Stimulated activated naive CD8-positive, alpha-beta T cell treated with anti-CD3 and anti-CD28 coated beads, Interleukin-15, Interleukin-2, amounts not matched to agents 100 U/mL and 50 U/mL, for 24 hours (primary cell): ENCODE data around the gene YJEFN3.

Source experiments
- ATAC-seq: fragments of 150-1000 bp; cut with Tn5 transposase; one replicate; pipeline ENCODE4 v1.10.0; 2021
- DNase-seq: peaks from one replicate; pipeline ENCODE4 v3.0.0; 2021

Gene YJEFN3

DNA sequence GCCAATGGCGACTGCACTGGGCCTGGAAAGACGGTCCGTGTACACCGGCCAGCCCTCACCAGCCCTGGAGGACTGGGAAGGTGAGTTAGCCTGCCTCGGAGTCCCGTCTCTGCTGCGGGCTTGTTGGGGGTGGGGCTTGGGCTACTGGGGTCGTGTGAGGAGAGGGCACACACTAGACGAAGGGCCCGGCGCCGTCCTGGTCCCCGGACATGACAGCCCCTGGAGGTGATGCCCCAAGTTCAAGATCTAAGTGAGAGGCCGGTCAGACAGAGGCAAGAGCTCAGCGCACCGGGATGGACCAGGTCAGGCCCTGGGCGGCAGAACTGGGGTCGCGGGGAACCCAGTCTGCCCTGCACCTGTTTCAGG is 11.0 kb downstream of the YJEFN3 start:
- DNase-seq (no peak), ATAC-seq (no peak)

DNA sequence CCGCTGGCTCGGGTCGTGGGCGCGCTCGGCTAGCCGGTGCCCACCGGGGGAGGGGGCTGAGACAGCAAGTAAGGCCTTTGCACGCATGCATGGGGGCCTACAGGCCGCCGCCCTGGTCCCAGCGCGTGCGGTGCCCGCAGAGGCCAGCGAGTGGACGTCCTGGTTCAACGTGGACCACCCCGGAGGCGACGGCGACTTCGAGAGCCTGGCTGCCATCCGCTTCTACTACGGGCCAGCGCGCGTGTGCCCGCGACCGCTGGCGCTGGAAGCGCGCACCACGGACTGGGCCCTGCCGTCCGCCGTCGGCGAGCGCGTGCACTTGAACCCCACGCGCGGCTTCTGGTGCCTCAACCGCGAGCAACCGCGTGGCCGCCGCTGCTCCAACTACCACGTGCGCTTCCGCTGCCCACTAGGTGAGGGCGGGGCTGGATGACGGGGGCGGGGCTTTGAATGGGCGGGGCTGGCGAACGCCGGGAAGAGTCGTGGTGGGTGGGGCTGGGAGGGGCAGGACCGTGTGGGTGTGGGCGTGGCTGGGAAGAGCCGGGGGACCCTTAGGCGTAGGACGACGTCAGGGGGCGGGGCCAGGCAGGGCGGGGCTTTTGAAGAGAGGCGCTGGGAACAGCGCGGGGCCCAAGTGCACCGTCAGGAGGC is 11.5 kb downstream of the YJEFN3 start:
- peak; percentile 85 for DNase-seq
- peak; percentile 13 for ATAC-seq

DNA sequence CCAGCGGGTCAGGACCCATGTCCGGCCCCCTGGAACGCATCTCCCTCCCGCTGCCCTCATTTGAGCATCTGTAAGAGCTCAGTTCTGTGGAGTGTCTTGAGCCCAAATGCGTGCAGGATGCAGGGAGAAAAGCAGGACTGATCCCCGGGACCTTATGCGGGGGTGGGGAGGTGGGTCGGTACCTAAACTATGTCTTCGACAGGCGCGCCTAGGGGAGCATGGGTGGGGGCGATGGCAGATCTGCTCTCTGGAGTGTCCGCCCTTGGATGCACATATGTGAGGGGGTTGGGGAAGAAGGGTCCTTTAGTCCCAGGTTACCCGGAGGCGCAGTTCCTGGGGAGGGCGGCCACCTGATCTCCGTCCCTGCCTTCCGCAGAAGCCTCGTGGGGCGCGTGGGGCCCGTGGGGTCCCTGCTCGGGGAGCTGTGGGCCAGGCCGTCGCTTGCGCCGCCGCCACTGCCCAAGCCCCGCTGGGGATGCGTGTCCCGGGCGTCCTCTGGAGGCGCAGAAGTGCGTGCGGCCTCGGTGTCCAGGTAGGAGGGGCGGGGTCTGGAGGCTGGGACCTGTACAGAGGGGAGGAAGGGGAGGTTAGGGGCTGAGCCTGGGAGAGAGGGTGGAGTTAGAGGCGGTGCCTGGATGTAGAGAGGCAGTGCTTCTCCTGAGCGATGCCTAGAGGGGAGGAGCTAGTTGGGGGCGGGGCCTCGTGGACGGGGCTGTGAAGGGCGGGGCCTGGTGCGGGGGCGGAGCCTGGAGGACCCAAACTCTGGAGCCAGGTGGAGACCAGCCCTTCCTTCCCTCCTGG is 12.2 kb downstream of the YJEFN3 start:
- ATAC-seq = peak; percentile 82
- peak; percentile 86 for DNase-seq

DNA sequence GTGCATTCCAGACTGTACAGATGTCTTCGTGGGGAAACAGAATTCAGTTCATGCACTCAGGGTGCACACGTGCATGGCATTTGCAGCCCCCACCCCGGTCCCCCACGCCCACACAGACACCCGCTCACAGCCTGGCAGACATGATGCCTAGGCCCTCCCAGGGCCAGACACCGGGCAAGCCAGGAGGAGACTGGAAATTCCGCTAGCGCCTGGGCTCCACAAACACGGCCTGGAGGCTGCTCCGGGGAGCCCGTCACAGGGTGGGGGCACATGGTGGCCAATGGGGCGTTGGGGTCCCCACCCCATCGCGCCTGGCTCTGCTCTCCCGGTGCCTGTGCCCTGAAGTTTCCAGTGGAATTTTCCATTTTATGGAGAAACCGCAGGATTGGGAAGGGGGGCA is 12.9 kb downstream of the YJEFN3 start:
- ATAC-seq (no peak), DNase-seq (no peak)

DNA sequence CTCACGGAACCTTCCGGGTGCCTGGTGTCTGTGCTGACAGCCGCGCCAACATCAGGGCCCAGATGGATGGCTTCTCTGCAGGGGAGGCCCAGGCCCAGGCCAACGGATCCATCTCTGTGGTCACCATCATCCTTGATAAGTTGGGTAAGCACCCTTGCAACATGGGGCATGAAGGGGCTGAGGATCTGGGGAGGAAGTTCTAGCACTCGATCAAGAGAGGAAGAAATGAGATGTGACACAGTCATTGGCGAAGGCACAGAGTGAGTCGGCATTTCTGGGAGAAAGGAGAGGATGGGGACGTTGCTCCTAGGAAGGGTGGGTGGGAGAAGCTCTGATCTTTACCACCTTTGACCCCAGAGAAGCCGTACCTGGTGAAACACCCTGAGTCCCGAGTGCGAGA is 13.8 kb downstream of the YJEFN3 start:
- ATAC-seq (no peak), DNase-seq (no peak)

DNA sequence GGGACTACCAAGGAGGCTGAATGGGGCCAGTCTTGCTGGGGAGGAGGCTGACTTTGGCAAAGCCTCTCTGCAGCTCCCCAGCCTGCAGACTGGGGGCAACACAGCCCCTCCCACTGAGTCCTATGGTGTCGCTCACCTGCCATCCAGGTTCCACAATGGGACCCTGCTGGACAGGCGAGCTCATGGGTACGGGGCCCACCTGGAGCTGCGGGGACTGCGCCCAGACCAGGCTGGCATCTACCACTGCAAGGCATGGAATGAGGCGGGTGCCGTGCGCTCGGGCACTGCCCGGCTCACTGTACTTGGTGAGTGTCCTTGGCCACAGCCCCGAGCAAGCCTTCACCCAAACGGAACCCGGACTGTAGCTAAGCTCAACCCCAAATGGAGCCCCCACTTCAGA is 14.4 kb downstream of the YJEFN3 start:
- ATAC-seq = no peak
- DNase-seq = no peak

DNA sequence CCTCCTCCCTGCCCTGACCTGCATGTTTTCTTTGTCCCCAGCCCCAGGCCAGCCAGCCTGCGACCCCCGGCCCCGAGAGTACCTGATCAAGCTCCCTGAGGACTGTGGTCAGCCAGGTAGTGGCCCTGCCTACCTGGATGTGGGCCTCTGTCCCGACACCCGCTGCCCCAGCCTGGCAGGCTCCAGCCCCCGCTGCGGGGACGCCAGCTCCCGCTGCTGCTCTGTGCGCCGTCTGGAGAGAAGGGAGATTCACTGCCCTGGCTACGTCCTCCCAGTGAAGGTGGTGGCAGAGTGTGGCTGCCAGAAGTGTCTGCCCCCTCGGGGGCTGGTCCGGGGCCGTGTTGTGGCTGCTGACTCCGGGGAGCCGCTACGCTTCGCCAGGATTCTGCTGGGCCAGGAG is 14.9 kb downstream of the YJEFN3 start:
- DNase-seq = no peak
- ATAC-seq = no peak

DNA sequence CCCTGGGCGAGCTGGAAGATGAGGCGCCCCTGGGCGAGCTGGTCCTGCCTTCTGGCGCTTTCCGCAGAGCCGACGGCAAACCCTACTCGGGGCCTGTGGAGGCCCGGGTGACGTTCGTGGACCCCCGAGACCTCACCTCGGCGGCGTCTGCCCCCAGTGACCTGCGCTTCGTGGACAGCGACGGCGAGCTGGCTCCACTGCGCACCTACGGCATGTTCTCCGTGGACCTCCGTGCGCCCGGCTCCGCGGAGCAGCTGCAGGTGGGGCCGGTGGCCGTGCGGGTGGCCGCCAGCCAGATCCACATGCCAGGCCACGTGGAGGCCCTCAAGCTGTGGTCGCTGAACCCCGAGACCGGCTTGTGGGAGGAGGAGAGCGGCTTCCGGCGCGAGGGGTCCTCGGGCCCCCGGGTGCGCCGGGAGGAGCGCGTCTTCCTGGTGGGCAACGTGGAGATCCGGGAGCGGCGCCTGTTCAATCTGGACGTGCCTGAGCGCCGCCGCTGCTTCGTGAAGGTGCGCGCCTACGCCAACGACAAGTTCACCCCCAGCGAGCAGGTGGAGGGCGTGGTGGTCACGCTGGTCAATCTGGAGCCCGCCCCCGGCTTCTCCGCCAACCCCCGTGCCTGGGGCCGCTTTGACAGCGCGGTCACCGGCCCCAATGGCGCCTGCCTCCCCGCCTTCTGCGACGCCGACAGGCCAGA is 15.7 kb downstream of the YJEFN3 start:
- ATAC-seq = no peak

DNA sequence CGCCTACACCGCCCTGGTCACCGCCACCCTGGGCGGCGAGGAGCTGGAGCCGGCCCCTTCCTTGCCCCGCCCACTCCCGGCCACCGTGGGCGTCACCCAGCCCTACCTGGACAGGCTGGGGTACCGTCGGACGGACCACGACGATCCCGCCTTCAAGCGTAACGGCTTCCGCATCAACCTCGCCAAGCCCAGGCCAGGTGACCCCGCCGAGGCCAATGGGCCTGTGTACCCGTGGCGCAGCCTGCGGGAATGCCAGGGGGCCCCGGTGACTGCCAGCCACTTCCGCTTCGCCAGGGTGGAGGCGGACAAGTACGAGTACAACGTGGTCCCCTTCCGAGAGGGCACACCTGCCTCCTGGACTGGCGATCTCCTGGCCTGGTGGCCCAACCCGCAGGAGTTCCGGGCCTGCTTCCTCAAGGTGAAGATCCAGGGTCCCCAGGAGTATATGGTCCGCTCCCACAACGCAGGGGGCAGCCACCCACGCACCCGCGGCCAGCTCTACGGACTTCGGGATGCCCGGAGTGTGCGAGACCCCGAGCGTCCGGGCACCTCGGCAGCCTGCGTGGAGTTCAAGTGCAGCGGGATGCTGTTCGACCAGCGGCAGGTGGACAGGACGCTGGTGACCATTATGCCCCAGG is 16.4 kb downstream of the YJEFN3 start:
- DNase-seq (no peak), ATAC-seq (no peak)

More for the DNA sequence above, 15.7 kb downstream of the YJEFN3 start:
- no peak for DNase-seq

DNA sequence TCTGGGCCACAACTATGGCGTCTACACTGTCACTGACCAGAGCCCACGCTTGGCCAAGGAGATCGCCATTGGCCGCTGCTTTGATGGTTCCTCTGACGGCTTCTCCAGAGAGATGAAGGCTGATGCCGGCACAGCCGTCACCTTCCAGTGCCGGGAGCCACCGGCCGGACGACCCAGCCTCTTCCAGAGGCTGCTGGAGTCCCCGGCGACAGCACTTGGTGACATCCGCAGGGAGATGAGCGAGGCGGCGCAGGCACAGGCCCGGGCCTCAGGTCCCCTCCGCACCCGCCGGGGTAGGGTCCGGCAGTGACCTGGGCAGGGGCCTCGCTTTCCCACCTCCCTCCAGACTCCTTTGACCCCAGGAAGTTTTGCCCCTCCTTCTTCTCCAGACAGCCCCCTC is 17.0 kb downstream of the YJEFN3 start:
- no peak for ATAC-seq
- DNase-seq = no peak

DNA sequence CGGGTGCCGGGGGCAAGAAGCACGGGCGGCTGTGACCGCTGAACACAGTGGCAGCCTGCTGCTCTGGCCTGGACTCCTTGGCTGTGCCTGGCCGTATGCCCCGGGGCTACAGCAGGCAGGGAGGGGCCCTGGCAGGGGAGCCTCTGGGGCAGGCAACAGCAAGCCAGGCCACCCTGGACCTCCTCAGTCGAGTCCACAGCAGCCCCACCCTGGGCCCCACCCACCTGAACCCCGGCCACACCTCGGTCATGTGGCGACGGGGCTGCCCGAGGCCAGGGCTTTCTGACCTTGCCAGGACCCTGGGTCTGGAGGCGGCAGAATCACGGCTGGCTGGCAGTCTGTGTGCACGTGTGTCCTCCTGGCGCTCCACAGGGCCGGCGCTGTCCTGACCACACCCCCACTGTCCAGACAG is 18.0 kb downstream of the YJEFN3 start:
- ATAC-seq (no peak), DNase-seq (no peak)

DNA sequence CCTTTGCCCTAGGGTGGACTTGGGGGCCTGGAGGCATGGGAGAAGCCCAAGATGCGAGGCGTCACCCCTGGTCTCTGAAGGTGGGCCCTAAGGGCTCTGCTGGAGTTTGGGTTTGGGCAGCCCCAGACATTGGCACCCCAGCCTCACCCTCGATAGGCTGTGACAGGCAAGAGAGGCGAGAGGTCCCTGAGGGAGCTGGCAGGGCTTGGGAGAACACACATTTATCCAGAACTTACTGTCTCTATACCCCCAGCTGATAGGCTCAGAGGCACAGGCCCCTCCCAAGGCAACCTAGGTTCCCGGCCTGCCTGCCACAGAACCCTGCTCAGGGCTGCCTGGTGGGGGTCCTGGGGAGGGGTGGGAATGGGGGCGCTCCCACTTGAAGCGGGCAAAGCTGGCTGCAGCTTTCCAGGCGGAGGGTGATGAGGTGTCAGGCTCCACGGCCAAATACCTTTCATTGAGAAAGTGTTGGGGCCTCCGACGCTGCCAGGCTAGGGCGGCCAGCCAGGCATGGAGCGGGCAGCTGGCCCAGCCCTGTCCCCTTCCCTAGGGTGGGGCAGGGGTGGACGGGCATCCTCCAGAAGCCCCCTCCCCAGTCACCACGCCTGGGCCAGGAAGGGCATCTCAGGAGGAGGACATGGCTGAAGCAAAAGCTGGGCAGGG is 19.1 kb downstream of the YJEFN3 start:
- no peak for DNase-seq
- no peak for ATAC-seq

DNA sequence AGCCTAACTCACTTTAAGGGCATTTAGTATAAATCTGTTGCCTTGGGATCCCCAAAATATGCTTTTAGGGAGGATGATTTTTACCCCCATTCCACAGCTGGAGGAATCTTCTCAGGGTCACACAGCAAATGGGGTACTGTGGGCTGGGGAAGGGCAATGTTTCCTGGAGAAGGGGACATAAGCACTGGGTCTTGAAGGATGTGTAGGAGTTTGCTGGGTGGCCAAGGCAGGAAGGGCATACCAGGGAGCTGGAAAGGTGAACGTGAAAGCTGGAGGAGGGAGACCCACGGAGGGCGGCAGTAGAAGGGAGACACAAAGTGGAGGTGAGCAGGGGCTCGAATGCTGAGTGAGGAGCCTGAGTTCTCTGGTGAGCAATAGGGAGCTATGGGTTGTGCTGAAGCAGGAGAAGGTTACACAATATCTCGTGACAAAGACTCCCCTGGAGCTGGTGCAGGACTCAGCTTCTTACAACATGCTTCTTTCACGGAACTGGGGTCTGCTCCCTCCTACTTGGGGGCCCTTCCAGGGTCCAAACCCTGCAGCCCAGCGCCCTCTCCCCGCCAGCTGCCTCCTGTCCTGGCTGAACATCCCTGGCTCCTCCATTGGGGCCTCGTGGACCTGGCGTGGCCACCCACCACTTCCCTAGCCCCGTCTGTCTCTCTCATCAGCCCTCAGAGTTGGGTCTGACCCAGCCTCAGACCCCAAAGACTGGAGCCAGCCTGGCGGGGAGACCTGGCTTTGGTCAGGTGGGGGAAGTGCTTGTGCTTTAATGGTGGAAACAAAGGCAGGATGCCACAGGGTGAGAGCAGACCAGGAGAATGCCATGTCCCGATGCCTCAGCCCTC is 20.4 kb downstream of the YJEFN3 start:
- no peak for ATAC-seq
- DNase-seq = no peak

DNA sequence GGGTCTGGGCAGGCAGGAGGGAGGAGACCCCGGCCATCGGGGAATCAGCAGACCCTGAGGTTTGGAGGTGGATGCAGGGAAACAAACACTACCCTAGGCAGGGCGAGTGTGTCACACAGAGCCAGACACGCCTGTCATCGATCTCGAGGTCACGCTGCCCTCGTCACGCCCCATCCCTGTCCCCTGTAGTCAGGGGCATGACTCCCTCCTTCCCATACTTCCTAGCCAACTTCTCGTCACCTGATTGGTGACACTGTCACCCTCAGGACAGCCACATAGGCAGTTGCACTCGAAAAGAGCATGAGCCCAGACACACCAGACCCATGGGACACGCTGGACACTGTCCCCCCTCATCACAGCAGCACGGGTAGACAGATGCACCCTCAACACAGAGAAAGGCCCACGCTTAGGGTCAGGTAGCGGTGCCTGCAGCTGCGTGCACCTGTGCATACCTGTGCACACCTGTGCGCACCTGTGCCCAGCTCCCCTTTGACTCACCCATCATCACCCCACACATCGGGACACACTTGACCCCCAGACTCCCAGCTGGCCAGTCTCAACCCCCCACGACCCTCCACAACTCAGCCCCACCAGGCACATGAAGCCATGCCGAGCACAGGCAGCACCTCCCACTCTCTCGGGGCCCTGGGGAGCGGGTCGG is 21.2 kb downstream of the YJEFN3 start:
- DNase-seq (no peak), ATAC-seq (no peak)

DNA sequence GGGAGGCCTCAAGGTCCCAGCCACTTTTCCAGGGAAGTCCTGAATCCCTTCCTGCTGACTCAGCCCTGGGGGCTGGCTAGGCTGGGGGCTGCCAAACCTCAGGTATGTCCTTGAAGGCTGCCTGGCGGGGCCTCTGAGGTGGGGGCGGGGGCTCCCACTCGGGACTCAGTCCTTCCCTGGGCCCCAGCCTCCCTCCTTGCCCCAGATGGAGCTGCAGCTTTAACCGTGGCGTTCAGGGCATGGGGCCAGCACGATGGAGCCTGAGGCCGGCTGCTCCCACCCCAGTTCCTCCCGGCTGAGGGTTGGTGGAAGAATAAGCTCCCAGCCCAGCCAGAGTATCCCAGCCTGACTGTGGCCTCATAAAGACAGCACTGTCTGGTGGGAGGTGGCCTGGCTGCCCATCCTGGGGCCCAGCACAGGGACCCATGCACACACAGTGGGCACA is 21.8 kb downstream of the YJEFN3 start:
- DNase-seq = no peak
- ATAC-seq = no peak

DNA sequence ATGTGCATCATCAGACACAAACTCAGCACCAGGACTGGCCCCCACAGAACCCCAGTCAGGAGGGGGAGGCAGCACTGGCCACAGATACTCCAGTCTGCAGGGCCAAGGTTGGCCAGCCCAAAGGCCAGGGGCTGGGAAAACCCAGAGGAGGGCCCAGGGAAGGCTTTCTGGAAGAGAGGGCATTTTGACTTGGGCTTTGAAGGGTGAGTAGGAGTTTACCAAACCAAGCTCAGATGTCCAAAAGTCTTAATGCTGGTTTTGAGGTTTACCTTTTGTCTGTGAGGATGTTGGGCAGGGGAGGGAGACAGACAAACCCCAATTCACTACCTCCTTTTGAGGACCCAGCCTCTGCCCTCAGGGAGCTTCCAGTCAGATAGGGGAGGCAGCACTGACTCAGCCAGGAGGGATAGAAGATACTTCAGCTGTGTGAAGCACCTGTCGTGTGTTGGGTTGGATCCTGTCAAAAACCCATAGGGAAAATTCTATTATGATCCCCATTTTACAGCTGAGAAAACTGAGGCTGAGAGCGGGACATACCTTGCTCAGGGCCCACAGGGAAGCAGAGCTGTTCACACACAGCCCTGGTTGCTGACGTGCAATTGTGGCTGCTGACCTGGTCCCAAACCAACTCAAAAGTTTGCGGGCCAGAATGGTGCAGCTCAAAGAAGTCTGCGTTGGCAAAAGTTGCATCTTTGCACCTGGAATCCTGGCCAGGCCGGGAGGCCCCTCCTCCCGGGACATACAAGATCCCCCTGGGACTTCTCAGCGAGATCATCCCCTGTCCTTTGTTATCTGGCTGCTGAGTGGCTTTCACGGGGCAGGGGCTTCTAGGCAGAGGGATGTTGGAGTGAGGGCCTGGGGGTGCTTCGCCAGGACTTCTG is 22.5 kb downstream of the YJEFN3 start:
- no peak for ATAC-seq
- no peak for DNase-seq

DNA sequence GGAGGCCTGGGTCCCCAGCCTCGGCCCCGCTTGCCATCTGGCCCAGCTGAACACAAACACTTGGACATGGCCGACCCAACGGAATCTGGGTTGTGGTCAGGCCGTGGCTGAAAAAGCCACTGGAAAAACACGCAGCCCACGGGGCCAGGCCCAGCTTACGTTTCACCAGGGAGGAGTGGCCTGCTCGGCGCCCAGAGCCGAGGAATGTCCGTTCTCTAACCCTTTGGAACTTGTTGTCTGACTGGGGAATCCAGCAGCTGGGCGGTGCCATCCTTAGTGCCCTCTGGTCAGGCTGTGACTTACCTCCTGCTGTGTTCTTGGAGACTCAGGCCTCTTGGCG is 23.1 kb downstream of the YJEFN3 start:
- no peak for DNase-seq
- ATAC-seq = no peak

DNA sequence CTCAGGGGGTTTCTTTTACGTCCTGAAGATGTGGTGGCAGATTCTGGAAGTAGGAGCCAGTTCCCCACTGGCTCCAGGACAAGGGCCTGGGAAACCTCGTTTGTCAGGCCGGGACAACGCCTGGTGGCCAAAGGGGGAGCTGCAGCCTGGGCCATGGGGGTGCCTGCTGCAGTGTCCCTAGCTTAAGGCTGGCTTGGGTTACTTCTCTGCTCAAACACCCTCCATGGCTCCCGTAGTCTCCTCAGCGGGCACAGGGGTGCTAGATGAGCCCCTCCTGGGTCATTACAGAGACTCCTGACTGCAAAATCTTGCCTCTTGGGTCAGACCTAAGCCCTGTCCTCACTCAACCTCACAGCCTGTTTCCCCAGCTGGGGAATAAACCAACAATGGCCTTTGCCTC is 24.1 kb downstream of the YJEFN3 start:
- DNase-seq (peak; percentile 50), ATAC-seq (no peak)

DNA sequence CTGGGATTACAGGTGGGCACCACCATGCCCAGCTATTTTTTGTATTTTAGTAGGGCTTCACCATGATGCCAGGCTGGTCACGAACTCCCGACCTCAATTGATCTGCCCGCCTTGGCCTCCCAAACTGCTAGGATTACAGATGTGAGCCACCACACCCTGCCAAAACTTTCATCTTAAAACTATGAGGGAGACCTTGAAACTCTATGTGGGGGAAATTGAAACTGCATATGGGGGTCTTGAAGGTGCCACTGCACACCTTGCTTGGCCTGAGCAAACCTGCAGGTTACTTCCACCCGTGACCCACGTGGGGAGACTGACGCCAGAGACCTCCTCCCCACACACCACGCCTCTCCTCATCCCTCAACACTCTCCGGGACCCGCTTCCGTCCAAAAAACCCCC is 25.0 kb downstream of the YJEFN3 start:
- no peak for ATAC-seq
- no peak for DNase-seq
